Stimulated activated CD4-positive, alpha-beta T cell treated with anti-CD3 and anti-CD28 coated beads, Interleukin-15, amount 100 ng/mL, for 24 hours (primary cell): Measurements from ENCODE around the gene HAGH.
"Not testable (repeated sequence)": the region's sequence is repeated elsewhere in the genome, so short reads cannot be mapped to it uniquely, and the experiment has no call there.

Experiments
- DNase-seq: peaks from one replicate; pipeline ENCODE4 v3.0.0-alpha.2; 2020

Gene HAGH

DNA sequence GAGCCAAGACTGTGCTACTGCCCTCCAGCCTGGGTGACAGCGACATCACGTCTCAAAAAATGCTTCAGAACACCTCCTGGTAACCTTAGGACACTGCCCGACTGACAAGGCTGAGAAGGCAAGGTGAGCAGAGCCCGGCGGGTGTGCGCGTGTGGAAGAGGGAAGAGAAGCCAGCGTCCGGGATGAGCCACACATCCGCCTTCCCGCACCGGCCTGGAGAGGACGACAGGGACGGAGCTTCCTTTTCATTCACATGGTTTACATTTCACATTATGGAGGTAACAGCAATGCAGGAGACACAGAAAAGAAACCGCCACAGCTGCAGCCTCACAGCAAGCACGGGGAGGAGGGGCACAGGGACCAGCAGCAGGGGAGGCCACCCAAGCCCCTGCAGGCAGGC is 16.5 kb downstream of the HAGH start:
- no peak for DNase-seq

DNA sequence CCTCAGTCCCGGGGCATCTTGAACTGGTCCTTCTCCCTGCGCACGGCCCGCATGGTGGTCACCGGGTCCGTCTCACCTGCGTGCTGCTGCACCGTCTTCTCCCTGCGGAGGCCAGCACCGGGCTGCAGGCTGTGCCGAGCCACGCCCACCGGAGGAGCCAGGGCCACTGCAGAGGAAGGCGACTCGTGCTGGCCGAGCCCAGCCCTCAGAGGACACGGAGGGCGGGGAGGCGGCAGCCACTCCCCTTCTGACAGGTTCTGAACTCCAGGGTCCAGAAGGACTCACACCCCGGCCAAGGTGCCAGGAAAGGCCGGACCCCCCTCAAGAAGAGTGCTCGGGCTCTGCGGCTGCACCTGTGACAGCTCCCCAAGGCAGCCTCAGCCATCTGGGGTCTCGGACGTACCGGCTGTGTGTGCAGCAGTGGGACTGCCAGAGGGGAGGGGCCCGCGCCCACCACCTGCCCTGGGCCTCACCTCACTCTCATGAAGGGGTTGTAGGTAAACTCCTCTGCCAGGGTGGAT is 17.3 kb downstream of the HAGH start:
- no peak for DNase-seq

DNA sequence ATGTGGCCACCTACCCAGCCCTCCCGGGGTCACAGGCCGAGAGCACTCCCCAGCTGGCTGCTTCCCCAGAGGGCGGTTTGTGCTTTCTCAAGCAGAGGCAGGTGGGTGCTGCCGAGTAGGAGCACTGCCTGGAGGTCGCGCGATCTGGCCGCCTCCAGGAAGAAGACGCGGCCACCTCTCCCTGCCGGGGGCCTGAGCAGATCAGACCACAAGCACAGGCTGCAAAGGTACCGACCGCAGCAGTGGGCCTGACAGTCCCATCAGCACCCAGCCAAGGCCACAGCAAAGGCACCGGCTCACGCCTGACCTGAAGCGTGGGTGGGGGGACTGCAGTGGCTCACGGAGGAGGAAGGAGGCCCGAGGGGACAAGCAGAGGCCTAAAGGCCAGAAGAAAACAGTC is 17.9 kb downstream of the HAGH start:
- no peak for DNase-seq

DNA sequence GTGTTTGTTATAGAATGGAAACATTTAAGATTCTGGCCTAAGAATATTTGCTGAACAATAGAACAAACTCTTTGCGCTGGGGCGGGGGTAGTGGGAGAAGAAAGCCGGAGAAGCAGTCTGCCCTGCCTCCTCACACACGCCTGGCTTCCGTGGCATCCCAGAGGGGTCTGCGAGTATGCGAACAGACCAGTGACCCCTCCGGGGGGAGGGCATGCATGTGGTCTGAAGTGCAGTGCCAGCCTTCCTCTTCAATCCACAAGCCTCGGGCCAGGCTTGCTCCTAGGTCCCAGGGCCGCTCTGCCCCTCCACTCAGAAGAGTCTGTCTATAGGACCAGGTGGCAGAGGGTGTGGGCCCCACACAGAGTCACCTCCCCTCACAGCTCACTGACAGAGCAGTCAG is 19.0 kb downstream of the HAGH start:
- DNase-seq: no peak

DNA sequence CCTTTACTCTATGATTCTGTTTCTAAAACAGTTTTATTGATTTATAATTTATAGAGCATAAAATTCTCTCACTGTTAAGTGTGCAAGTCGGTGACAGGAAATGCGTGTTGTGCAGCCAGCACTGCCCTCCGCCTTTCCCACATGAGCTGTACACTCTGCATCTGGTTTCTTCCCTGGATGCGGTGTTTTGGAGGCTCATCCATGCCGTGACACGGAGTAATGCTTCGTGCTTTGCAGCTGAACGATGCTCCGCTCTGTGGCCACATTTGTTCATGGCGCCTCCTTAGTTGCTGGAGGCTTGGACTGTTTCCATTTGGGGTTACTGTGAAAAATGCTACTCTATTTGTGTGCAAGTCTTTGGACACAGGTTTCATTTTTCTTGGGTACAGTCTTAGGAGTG is 25.9 kb downstream of the HAGH start:
- no peak for DNase-seq

DNA sequence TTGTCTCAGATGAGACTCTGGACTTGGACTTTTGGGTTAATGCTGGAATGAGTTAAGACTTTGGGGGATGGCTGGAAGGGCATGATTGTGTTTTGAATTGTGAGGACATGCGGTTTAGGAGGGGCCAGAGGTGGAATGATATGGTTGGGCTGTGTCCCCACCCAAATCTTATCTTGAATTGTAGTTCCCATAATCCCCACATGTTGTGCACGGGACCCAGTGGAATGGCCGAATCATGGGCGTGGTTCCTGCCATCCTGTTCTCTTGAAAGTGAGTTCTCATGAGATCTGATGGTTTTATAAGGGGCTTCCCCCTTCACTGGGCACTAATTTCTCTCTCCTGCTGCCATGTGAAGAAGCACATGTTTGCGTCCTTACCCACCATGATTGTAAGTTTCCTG is 27.4 kb downstream of the HAGH start:
- not testable (repeated sequence) for DNase-seq

DNA sequence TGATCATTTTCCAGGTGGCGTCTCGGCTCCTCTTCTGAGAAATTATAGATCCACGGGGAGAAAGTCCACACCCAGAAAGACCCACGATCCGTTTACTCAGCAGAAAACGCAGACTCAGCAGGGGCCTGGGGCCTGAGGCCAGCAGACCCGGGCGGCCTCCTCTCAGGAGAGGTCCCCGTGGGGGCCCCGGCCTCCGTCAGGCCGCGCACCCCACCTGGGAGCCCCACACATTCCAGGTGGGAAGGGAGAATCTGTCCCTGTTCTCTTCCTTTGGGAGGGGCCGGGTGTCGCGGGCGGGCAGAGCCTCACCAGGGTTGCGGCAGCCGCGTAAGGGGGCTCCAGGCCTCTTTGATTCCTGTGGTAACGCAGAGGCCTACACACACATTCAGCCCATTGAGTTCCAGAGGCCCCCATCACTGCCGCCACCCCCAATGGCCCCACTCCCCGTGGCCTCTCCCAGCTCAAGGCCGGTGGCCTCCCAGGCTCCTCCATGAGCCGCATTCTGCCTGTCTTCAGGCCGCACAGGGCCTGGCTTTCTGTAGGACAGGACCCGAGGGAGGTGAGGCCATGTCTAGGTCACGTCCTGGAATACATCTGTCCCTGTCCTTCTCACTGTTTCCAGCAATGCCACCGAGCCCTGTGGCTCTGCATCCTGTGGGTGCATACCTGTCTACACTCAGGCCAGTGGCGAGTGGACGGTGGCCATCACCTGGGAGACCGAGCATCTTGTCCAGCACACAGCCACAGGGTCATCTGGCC is 31.5 kb downstream of the HAGH start:
- DNase-seq: no peak

DNA sequence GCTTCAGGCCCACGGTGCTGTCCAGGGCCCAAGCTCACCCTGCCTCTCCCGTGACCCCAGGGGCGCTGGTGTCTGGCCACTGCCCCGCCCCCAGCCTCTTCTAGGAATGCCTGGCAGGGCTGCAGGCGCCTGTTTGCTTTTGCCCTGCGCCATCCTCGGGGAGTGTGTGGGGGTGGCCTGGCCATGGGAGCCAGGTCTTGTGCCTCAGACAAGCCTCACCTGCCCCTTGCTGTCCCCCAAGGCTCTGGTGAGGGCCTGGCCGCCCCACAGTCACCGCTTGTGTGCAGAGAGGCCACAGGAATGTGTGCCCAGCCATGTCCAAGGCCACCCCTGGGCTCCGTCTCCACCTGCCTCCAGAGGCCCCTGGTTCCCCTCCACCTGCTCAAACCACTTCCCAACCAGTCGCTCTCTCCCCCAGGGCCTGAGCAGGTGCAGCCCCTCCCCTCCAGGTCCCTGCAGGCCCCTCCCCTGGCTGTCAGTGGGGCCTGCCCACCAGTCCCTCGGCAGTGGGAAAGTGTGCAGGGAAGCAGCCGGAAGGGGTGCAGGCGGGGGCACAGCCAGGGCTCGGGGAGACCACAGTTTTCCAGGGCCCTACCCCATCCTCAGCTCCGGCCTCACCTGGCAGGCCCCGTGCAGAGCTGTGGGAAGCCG is 32.3 kb downstream of the HAGH start:
- DNase-seq: no peak

DNA sequence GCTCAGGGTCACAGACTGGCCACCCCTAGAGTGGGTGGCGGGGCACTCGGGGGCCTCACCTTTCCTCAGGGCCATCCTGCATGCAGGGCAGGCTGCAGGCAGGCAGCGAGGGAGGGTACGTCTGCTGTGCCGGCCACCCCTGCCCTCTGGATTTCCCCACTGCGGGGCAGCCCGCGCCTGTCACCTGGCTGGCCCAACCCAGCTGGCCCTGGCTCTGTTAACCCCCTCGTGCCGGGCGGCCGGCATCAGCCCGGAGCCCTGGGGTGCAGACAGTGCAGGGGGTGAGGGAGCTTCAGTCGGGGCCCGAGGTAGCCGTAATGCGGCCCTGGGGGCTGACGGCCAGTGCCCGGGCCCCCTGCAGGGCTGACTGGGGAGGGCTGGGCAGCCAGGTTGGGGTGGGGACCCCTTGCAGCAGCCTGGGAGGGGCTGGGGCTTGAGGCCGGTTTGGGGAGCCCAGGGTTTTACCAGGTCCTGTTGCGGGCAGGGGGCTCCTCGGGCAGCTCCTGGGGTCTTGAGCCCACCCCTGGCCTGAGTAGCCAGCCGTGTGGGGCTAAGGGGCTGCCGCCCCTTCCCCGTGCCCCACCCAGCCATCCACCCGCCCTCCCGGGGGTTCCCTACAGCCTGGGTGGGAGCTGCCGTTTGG is 32.9 kb downstream of the HAGH start, which contains the start of gene IGFALS:
Gene IGFALS (minus strand): TSS at position 128 of the 643 bp plus-strand sequence. CDS start 53 bp downstream, at position 75.
- no peak for DNase-seq

DNA sequence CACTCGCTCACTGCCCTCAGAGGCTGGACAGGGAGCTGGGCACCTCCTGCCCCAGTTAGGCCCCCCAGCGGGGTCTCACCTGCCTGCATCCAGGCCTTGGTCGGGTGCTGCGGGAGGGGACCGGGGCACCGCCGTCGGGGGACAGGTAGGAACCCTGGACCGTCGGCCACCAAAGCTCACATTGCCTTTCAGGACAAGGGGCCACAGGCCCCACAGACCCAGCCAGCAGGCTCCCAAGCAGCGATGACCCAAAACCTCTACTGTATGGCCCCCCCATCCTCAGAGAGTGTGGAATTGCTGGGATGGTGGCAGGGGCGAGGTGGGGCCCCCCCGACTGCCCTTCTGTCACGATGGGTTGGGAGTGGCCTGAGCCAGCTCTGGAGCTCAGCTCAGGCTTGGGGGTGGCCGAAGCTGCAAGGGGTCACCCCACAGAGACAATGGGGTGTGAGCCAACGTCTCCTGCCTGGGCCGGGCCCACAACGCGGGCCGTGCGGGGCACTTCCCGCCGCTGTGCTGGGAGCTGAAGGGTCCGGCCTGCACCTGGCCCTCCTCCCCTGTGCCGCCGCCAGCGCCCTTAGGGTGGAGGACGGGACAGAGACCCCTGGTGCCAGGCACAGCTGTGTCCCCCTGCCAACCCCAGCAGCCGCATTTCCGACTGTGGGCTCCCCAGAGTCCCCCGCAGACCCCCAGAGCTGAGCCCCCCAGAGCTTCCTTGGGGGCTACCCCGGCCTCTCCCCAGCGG is 33.6 kb downstream of the HAGH start:
- DNase-seq: no peak

DNA sequence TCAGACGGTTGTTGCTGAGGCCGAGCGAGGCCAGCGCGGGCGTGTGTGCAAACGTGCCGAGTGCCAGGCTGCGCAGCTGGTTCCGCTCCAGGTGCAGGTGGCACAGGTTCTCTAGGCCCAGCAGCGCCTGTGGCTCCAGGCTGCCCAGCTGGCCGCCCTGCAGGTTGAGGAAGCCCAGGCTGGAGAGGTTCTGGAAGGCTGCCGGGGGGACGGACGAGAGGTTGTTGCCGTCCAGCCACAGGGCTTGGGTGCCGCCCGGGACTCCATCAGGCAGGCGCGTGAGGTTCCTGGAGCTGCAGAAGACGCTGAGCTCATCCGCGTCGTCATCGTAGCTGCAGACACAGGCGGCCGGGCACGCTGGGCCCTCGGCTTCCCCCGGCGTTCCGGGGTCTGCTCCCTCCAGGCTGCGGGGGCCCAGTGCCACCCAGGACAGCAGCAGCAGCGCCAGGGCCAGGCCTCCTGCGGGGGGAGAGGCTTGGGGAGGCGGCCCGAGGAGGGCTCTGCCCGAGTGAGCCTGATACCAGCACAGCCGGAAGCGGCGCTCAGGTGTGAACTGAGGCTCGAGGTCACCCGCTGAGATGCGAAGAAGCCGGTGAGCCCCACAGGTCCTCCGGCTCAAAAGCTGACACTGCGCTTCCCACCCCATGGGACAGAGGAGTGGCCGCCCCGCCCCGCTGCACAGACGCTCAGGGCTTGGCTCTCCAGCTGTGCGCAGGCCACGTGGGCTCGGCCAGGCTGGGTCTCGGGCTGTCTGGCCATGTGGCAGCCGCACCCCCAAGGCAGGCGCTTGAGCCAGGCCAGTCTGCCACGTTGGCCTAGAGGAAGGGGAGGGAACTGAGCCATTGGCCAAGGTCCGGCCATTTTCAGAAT is 34.4 kb downstream of the HAGH start:
- no peak for DNase-seq

DNA sequence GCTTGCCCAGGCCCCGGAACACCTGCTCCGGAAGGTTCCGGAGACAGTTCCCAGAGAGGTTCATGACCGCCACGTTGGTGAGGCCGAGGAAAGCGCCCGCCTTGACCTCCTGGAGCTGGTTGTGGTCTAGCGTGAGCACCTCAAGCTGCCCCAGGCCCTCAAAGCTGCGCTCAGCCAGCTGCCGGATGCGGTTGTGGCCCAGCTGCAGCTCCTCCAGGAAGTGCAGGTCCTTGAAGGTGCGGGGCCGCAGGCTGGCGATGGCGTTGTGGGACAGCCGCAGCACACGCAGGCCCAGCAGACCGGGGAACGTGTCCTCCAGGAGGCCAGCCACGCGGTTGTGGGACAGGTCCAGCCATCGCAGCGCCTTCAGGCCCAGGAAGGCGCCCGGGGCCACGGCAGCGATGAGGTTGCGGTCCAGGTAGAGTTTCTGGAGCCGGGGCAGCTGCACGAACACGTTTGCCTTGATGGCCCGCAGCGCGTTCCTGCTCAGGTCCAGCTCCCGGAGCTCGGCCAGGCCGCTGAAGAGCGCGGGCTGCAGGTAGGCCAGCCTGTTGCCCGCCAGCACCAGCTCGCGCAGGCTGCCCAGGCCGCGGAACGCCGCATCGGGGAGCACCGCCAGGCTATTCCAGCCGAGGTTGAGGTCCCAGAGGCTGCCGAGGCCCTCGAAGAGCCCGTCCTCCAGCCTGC is 35.2 kb downstream of the HAGH start:
- DNase-seq: no peak

DNA sequence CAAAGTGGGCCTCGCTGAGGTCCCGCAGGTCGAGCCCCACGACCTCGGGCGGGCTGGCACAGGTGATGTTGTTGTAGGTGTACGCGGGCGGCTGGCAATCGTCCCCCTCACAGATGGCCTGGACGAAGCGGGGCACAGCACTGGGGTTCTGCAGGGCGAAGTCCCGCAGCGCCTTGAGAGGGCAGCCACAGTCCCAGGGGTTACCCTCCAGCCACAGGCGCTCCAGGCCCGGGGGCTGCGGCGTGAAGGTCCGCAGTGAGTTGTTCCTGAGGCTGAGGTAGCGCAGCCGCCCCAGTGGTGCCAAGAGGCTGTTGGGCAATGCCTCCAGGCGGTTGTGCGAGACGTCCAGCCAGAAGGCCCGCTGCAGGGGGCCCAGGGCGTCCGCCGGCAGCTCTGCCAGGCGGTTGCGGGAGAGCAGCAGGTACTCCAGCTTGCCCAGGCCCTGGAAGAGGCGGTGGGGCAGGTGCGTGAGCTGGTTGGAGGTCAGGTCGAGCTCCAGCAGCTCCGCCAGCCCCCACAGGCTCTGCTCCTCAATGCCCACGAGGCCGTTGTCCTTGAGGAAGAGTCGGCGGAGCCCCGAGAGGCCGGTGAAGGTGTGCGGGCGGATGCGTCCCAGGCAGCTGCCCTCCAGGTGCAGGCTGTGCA is 35.9 kb downstream of the HAGH start:
- DNase-seq: peak; percentile 1

DNA sequence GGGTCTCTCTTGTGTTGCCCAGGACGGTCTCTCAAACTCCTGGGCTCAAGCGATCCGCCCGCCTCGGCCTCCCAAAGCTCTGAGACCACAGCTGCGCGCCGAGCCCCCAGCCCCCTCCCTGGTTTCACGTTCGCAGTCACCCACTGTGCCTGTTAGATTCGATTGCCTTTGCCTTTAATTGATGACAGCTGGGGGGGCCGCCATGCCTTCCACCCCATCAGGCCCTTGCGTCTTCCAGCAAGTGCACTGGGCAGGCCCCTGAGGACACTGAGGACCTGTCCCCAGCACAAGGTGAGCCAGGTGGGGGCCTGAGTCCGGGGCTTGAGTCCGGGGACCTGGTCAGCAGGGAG is 36.4 kb downstream of the HAGH start:
- DNase-seq: no peak

DNA sequence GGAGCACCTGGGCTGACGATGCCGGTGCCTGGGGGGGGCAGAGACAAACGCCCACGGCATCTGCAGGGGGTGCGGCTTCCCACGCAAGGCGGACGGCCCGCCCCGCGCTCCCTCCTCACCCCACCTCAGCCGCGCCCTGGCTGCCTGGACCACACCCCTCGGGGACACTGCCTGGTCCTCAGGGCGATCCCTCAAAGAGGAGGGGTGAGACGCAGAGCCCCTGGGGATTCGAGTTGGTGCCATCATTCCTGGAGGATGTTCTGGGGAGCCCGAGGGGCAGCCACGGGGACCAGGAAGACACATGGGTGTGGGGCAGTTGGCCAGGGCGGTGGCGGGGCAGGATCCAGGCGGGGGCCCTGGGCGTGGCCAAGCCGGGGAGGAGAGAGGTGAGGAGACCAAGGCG is 37.0 kb downstream of the HAGH start:
- peak; percentile 1 for DNase-seq

DNA sequence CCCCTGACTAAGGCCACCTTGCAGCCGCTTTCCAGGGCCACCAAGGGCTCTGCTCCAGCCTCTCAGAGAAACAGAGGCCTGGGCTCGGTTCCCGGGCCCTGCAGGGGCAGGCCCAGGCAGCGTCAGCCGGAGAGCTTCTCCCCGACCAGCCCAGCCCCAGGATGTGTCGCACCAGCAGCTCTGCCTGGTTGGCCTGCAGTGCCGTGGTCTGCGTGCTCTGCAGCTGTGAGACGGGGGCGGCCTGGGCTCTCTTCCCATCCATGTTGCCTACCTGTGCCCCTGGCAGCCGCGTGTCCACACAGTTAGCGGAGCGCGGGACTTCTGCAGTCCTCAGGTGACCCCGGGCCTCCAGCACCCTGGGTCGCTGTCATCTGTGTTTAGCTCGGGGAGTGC is 37.9 kb downstream of the HAGH start:
- DNase-seq: peak; percentile 1

DNA sequence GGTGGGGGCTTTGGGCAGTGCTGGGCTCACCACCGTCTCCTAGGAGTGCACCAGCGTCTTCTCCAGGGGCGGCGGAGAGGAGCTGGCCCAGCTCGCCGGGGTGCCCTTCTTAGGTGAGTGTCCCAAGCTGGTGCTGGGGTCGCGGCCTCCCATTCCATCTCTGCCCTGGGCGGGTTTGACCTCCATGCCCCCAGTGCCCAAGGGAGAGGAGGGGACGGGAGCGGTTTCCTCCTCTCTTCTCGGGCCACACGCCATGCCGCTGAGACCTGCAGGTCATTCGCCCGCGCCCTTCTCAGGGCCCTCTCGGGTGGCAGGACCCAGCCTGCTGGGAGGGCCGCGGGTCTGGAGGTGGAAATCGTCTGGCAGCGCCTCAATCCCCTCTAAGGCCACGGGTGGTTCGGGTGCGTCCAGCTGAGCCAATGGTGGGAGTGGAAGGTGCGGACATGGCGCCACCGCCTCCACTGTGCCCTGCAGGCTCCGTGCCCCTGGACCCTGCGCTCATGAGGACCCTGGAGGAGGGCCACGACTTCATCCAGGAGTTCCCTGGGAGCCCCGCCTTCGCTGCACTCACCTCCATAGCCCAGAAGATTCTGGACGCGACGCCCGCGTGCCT is 38.4 kb downstream of the HAGH start:
- no peak for DNase-seq

DNA sequence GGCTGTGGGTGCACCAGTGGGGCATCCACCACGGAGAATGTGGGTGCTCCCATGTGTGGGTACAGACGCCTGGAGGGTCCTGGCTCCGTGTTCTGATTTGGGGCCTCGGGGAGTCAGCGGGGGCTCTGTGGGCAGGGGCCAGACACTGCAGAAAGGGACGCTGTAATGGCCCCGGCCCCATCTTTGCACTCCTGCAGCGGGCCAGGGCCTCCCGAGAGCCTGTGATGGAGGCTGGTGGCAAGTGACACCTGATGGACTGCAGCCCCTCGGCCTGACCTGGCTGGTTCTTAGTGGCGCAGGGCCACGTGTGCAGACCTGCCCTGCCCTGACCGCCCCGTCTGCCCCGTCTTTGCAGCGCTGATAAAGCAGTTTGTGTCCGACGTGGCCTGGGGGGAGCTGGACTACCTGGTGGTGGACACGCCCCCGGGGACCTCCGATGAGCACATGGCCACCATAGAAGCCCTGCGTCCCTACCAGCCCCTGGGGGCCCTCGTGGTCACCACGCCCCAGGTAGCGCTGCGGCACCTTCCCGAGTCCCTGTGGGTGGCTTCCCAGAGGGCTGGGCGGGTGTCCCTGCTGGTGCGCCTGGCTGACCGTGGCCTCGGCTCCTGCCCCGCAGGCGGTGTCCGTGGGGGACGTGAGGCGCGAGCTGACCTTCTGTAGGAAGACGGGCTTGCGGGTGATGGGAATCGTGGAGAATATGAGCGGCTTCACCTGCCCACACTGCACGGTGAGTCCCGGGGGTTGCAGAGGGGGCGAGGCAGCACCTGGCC is 39.1 kb downstream of the HAGH start:
- peak; percentile 3 for DNase-seq

DNA sequence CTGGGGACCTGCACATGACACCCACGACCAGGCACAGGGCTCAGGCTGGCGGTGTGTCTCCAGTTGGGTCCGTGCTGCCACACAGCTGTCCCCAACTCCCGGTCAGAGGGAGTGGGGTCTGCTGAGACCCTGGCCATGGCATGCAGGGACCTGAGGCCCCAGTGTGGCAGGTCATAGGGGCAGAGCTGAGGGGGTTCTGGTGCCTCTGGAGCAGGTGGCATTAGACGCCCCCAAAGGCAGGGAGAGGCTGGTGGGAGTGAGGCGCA is 39.6 kb downstream of the HAGH start:
- DNase-seq: peak; percentile 1
